ENCODE data around the gene MAST4. TPM values are rescaled to one million over a fixed set of nuclear protein-coding genes. Genes with fewer than 3 reads are reported as not detected.
"Not testable (repeated sequence)": the region's sequence is repeated elsewhere in the genome, so short reads cannot be mapped to it uniquely, and the experiment has no call there.

MAST4 gene
- total RNA-seq, 1 experiment from 2014 or later = 0.40 TPM

DNA sequence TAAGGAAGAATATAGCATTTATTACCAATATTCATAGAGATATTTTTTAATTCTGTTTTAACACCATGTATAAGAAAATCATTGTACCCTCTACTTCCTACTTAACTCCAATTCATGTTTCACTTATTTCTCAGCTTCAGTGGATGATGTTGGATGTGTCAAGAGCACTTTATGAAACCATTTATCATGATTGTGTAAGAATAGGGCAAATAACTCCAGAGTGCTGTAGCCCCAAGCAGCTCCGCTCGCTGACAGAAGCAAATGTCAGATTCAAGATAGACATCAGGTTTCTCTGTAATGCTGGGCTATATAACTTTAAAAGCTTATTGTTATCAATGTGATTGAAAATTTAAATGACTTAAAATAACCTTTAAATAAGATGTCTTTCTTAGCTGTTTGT, 50.4 kb downstream of the MAST4 start:
- DNase-seq (ENCODE audit: low spot score) = no peak

- no peak for DNase-seq (ENCODE audit: low spot score)
These were observed 51.1 kb downstream of the MAST4 start for GRCh38 chr5:66647146-66647856.

DNA sequence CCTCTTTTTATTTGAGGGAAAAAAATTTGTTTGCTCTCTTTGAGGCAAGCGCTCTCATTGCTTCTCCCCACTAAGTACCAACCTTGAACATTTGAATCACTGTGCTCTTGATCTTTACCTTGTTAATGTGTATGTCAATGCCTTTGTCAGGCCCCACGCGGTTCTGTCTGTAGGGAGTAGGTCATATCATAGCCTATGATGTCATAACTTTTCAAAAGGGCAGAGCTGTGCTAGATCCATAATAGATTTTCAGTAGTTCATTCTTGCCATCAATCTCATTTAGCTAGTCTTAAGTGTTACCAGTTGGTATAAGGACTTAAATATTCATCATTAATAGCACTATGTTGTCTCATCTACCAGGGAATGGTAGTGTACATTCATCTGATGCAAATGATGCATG, 56.6 kb downstream of the MAST4 start:
- DNase-seq (ENCODE audit: low spot score) = no peak

- no peak for DNase-seq (ENCODE audit: low spot score)
These were observed 57.1 kb downstream of the MAST4 start for GRCh38 chr5:66653325-66653724.

DNA sequence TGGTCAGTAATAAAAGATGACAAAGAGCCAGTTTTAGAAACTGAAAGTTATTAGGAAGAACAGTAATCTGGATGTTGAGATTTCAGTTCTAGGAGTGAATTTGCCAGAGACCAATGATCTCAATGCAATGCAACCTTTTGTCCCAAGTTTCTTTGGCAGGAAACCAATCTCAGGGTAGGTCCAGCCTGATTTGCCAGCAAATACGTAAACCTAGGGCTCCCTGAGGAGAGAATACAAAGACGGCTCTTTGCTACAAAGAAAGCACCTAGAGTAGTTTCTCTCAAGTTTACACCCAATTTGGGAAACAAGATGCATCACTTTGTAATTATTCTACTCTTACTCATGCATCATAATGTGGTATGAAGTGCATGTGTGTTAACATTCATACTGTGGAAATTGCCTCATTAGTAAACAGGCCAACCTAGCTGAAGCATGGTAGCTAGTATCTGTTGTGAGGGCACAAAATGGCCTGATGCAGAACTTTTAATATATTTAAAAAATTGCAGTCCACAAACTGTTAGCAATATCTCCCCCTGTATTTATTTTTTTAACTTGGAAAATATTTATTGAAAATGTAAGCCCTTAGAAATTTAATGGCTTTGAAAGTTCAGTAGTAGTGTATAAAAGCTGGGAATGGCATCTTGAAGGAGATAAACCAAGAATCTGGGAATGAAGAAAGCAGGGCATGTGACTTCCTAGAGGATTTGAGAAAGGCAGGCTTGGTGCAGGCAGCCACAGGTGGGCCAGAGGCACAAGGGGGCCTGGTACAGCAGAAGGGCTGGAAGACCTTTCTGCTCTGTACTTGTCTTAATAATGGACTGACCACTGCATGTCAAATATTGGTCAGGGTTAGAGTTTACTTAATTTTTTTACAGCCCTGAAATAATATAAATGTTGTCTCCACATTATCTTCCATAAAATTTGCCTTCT, 59.5 kb downstream of the MAST4 start:
- no peak for DNase-seq (ENCODE audit: low spot score)

- no peak for DNase-seq (ENCODE audit: low spot score)
These were observed 62.3 kb downstream of the MAST4 start for GRCh38 chr5:66658516-66658915.

DNA sequence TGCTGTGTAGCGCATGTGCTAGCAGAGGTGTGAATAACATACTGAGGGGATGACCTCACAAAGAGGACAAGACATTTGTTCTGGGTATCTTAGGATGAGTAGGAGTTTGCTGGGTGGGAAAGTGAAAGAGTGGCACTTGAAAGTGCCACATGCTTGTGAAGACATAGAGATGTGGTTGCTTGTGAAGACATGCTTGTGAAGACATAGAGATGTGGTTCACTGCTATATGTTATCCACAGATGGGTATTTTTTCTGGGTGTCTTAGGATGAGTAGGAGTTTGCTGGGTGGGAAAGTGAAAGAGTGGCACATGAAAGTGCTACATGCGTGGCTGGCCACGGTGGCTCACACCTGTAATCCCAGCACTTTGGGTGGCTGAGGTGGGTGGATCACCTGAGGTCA, 63.6 kb downstream of the MAST4 start:
- no peak for DNase-seq (ENCODE audit: low spot score)

DNA sequence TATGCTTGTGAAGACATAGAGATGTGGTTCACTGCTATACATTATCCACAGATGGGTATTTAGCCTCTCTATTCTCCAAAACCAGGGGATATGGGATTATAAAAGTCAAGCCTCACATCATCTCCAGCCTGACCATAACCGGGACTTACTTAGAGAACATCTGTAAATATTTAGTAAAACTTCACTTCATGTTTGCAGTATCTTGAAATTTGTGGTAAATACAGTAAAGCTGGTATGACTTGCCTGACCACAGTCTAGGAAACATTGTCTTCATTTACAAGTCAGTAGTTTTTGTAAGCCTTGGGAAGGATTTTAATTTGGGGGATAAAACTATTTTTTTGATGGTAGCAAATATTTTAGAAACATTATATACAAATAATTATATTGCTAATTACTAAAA, 64.2 kb downstream of the MAST4 start:
- DNase-seq (ENCODE audit: low spot score) = no peak

DNA sequence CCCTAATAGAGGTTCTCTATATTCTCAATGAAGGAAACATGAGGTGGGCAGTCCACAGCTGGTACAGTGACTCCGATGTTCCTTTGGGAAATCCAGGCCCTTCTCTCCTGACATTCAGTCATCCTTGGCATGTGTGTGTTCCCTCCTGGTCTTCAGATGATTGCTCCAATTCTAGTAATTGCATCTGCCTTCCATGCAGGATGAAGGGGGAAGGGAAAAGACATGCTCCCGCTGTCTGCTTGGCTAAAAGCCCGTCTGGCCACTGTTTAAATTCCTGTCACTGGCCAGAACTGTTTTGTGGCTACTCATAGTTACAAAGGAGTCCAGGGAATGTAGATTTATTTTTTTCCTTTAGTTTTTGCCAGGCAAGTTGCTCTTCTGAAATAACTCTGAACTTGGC, 65.0 kb downstream of the MAST4 start:
- no peak for DNase-seq (ENCODE audit: low spot score)

GRCh38 chr5:66666778-66667177, 70.6 kb downstream of the MAST4 start:
- DNase-seq (ENCODE audit: low spot score) = no peak

GRCh38 chr5:66669086-66669861, 73.1 kb downstream of the MAST4 start:
- no peak for DNase-seq (ENCODE audit: low spot score)

DNA sequence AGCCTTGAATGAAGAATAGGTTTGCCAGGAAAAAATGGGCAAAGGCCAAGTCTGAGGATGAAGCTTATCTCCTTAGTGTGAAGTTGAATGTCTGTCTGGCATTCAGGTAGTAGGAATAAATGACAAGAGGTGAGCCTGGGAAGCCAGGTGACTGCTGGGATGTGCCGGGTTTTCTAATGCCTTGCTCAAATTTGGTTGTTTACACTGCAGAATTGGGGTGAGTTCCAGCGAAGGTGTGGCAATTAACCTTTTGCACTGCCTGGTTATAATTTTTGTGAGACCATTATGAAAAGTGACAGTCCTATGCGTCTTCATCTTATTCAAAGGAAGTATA, 73.6 kb downstream of the MAST4 start:
- no peak for DNase-seq (ENCODE audit: low spot score)

DNA sequence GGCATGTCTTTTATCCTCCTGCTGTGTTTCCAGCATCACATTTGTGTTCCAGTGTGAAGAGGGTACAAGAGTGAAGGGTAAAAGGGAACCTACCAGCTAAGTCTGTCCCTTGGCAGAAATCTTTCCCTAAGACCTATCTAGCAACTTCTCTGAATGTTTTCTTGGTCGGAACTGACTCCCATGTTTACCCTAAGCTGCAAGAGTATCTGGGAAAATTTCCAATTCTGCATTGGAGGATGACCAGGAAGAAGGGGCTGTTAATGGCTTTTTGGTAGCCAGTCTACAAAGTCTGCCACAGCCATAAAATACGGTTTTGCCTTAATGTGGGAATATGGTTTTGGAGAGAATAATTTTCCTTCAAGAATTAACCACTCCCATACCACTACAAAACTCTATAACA, 75.1 kb downstream of the MAST4 start:
- DNase-seq (ENCODE audit: low spot score) = no peak

DNA sequence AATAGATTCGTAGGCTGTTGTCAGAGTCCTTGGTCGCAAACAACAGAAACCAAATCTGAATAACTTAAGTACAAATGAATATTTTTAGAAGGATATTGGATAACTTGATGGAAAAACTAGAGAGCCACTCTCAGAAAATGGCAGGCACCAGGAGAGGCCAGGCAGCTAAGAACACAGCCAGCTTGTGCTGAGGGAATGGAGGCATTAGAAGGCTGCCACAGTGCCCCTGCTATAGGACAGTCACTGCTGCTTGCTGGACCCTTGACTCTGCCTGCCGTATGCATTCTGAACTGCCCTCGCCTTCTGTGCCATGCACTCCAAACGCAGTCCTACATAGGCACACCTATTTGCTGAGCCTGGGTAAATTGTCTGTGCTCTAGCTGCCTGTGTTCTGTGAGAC, 78.6 kb downstream of the MAST4 start:
- DNase-seq (ENCODE audit: low spot score) = no peak

DNA sequence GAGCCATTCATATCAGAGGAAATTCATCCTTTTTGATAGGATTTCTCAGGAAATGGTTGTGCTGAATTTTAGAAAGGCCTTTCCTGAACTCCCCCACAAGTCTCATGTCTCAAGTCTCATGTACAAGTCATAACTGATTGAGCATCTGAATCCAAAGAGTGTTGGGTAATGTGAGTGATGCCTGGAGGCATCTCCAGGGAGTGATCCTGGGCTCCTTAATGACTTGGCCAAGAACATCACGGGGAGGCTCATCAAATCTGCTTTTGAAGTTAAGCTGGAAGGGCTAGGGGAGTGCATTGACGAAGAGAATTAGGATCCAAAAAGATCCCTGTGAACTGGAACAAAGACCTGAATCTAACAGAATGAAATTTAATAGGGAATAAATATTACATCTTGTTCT, 79.2 kb downstream of the MAST4 start:
- DNase-seq (ENCODE audit: low spot score) = no peak

GRCh38 chr5:66680221-66680620, 84.0 kb downstream of the MAST4 start:
- no peak for DNase-seq (ENCODE audit: low spot score)

DNA sequence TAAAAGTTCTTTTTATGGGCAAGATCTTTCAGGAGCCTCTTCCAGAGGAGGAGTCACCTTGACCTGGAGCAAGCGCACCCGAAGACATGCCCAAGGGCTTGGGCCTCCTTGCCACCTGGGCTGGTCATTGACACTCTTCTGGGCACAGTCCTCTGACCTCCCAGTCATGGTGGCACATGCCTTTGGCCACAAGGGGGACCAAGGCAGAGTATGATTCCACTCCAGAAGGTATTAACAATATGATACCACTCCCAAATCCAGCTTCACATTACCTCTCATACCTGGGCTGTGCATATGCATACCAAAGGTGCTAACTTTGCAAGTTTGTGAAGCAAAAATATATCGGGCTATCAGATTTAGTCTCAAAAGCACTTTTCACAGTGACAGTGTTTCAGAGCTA, 84.6 kb downstream of the MAST4 start:
- DNase-seq (ENCODE audit: low spot score) = no peak

GRCh38 chr5:66684663-66685062, 88.5 kb downstream of the MAST4 start:
- no peak for DNase-seq (ENCODE audit: low spot score)

GRCh38 chr5:66689522-66690220, 93.5 kb downstream of the MAST4 start:
- DNase-seq (ENCODE audit: low spot score) = no peak

DNA sequence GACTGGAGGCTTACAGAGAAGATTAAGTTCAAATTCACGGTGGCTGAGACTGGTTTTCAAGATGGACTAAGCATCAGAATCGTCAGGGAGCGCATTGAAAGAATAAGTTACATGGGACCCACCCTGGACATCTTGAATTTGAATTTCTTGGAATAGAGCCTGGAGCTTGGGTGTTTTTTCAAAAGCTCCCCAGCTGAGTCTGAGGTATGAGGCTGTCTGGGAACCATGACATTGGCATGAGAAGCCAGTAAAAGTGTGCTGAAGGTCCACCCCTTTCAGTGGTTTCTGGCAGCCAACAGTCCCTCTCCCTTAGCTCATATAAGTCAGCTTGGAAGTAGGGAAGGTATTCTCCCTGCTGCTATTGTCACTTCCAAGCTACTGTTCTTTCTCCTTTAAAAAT, 97.8 kb downstream of the MAST4 start:
- DNase-seq (ENCODE audit: low spot score) = no peak

DNA sequence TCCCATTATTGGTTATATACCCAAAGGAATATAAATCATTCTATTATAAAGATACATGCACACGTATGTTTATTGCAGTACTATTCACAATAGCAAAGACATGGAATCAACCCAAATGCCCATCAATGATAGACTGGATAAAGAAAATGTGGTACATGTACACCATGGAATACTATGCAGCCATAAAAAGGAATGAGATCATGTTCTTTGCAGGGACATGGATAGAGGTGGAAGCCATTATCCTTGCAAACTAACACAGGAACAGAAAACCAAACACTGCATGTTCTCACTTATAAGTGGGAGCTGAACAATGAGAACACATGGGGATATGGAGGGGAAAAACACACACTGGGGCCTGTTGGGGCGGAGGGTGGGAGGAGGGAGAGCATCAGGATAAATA, 99.6 kb downstream of the MAST4 start:
- not testable (repeated sequence) for DNase-seq (ENCODE audit: low spot score)
